ENCODE measurements around the gene MCU.

MCU gene

DNA sequence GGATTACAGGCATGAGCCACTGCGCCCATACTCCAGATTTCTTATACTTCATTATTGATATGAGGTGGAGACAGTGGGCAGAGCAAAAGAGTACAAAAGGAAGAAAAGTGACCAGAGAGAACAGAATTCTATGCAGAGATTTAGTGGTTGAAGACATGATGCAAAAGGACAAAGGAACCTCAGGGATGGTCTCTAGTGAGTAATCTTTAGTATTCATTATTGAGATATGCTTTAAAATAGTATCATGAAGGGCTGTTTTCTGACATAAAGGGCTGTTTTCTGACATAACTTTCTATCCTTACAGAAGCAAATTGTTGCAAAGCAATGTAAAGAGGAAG, 120.4 kb downstream of the MCU start:
- no peak for DNase-seq

- DNase-seq, result no peak
Observed at GRCh38 chr10:72812753-72813430, 120.9 kb downstream of the MCU start.

GRCh38 chr10:72814099-72814790, 122.3 kb downstream of the MCU start:
- DNase-seq, result no peak

DNA sequence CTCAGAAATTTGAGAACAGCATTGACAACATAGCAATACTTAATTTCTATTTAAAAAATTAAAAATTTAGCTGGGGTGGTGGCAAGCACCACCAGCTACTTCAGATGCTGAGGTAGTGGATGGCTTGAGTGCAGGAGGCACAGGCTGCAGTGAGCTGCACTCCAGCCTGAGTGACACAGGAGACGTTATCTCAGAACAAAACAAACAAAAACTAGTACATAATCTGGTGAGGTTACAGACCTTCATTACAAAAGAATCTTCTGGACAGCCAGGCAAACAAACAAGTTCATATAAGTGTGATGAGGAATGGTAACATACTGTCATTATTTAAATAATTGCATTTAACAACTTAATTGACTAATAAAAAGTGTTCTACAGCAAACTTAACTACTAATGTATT, 124.6 kb downstream of the MCU start:
- DNase-seq, result no peak

DNA sequence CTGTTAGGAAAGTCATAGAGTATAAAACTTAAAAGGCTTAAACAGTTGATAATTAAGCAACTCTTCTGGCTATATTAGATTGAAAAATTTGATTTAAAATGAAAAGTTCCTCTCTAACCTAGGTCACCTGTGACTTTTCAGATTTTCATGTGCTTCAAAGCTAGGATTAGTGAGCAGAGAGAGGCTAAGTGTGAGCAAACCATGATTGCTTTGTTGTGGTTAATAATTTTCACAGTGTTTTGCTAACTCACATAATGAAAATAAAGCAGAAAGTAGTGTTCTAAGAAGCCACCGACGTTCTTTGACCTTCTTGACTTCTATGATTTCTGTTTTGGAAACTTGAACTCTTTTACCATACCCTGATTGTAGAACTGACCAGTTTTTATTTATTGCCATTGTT, 126.1 kb downstream of the MCU start:
- no peak for DNase-seq

GRCh38 chr10:72819053-72819452, 127.1 kb downstream of the MCU start:
- no peak for DNase-seq

GRCh38 chr10:72821606-72822005, 129.7 kb downstream of the MCU start:
- no peak for DNase-seq

- no peak for DNase-seq
Observed at GRCh38 chr10:72822342-72822986, 130.5 kb downstream of the MCU start.

- DNase-seq, result no peak
Observed at GRCh38 chr10:72825163-72825562, 133.2 kb downstream of the MCU start.

GRCh38 chr10:72826346-72826745, 134.4 kb downstream of the MCU start:
- DNase-seq, result no peak

DNA sequence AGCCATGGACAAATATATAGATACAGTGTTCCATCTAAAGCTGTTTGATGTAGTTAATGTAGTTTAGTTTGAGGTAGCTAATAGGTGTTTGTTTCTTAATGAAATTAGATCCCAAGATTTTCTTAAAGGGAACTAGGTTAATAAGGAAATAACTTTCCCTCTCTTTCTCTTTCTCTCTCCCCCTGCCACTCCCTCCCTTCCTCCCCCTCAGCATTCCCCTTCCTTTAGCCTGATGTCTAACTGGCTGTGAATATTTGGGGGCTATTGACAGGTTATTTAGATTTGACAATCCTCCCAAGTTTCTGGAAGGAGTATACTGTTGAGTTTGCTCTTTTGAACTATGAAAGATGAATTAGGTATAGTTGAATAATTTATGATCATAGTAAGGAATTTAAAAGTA, 136.4 kb downstream of the MCU start:
- no peak for DNase-seq

GRCh38 chr10:72830625-72831024, 138.7 kb downstream of the MCU start:
- DNase-seq, result no peak

GRCh38 chr10:72831696-72832409, 139.9 kb downstream of the MCU start:
- DNase-seq, result no peak

- no peak for DNase-seq
Observed at GRCh38 chr10:72832701-72833100, 140.8 kb downstream of the MCU start.

DNA sequence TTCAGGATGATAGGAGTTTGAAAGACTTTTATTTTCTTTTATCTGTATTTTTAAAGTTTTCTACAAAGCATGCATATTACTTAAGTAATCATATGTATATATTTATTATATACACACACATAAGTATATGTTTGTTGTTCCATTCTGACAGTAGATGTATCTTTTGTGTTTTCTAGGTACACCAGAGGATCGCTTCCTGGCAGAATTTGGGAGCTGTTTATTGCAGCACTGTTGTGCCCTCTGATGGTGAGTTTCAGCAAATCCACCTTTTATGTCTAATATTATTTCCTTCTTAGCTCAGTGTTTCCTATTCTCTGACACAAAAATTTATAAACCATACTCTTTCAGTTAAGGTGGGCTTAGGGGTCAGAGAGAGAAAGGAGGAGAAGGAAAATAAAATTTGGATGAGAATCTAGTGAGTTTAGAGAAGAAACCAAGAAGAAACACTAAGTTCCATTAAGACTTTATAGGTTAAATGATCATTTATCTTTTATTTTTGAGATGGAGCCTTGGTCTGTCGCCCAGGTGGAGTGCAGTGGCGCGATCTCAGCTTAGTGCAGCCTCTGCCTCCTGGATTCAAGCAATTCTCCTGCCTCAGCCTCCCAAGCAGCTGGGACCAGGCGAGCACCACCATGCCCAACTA, 142.4 kb downstream of the MCU start:
- no peak for DNase-seq

- no peak for DNase-seq
Observed at GRCh38 chr10:72840319-72840718, 148.4 kb downstream of the MCU start.

GRCh38 chr10:72841487-72841886, 149.5 kb downstream of the MCU start:
- DNase-seq, result no peak

DNA sequence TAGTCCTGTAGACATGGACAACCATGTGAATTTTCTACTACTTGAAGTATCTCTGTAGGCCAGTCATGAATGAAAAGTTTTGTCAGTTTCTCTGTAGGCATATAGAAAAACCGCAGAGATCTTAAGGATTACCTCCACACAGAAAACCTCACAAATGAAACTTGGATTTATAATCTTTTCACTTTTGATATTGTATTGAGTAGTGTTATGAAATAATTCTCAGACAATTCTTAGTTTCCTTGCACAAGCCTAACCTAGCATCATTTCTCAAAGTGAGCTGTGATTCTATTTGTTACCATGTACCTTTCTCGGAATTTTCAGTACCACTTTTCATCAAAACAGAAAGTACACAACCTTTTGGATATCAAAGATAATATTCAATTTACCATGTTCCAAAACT, 150.2 kb downstream of the MCU start:
- DNase-seq, result no peak

DNA sequence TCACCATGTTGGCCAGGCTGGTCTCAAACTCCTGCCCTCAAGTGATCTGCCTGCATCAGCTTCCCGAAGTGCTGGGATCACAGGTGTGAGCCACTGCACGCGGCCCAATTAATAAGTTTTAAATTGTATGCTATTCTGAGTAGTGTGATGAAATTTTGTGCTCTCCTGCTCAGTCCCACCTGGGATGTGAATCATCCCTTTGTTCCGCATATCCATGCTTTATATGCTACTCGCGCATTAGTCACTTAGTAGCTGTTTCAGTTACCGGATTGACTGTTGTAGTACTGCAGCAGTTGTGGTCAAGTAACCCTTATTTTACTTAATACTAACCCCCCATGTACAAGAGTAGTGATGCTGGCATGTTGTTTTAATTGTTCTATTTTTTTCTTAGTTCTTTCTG, 154.3 kb downstream of the MCU start:
- no peak for DNase-seq

- no peak for DNase-seq
Observed at GRCh38 chr10:72847681-72848080, 155.7 kb downstream of the MCU start.

GRCh38 chr10:72850861-72851260, 158.9 kb downstream of the MCU start:
- DNase-seq, result no peak

DNA sequence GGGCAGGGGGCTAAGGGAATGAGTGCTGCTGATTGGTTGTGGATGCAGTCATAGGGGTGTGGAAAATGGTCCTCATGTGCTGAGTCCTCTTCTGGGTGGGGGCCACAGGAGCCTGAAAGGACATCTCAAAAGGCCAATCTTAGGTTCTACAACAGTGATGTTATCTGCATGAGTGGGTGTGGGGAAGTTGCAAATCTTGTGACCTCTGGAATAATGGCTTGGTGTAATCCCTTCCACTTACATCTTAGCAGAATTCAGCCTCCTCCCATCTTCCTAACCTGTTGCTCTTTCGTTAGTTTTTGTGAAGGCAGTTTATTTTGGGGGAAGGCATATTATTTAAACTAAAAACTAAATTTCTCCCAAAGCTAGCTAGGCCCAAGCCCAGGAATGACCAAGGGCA, 159.6 kb downstream of the MCU start:
- no peak for DNase-seq

GRCh38 chr10:72852508-72852907, 160.6 kb downstream of the MCU start:
- DNase-seq, result no peak

Data from activated effector memory CD4-positive, alpha-beta T cell treated with Interleukin-2 at 50 U/mL for 16 hours (primary cell).